Retinal pigment epithelial cell (primary cell): Measurements from ENCODE around the gene FAM107B.

Experiments
- DNase-seq: peaks from one replicate; pipeline ENCODE4 v3.0.0-alpha.2; 2010; ENCODE audit warnings: low read depth
- H3K4me3 ChIP-seq: 2 replicates; pipeline ENCODE4 v1.5.1; 2011; ENCODE audit warnings: mild to moderate bottlenecking, low read length, control low read depth, moderate library complexity
- CTCF ChIP-seq: conservative IDR thresholded peaks from 2 replicates; pipeline ENCODE4 v1.5.1; 2011; ENCODE audit warnings: low read depth, low read length, control low read depth, inconsistent platforms

The FAM107B gene

GRCh38 chr10:14624600-14624999, 150.1 kb downstream of the FAM107B start:
- TF ChIP-seq CTCF, result no peak
- H3K4me3 ChIP-seq, result no peak overlapping the region
- no peak for DNase-seq

- DNase-seq, result no peak
- no peak overlapping the region for H3K4me3 ChIP-seq
- TF ChIP-seq CTCF, result no peak
These were observed 150.8 kb downstream of the FAM107B start for GRCh38 chr10:14623931-14624330.

- TF ChIP-seq CTCF, result no peak
- no peak overlapping the region for H3K4me3 ChIP-seq
- DNase-seq, result no peak
These were observed 153.7 kb downstream of the FAM107B start for GRCh38 chr10:14621037-14621436.

GRCh38 chr10:14618674-14619073, 156.0 kb downstream of the FAM107B start:
- no peak for DNase-seq
- TF ChIP-seq CTCF, result no peak
- H3K4me3 ChIP-seq, result no peak overlapping the region

- no peak for TF ChIP-seq CTCF
- no peak overlapping the region for H3K4me3 ChIP-seq
- DNase-seq, result no peak
These were observed 156.8 kb downstream of the FAM107B start for GRCh38 chr10:14617852-14618251.

GRCh38 chr10:14616955-14617730, 157.6 kb downstream of the FAM107B start:
- no peak overlapping the region for H3K4me3 ChIP-seq
- no peak for TF ChIP-seq CTCF
- DNase-seq, result no peak

GRCh38 chr10:14616465-14616864, 158.2 kb downstream of the FAM107B start:
- H3K4me3 ChIP-seq, result no peak overlapping the region
- no peak for DNase-seq
- TF ChIP-seq CTCF, result no peak
